Activated CD4-positive, alpha-beta memory T cell treated with anti-CD3 and anti-CD28 coated beads for 36 hours (primary cell): ENCODE measurements around the gene UMPS. TPM values are rescaled to one million over a fixed set of nuclear protein-coding genes. Genes with fewer than 3 reads are reported as not detected.
"Not testable (repeated sequence)": the region's sequence is repeated elsewhere in the genome, so short reads cannot be mapped to it uniquely, and the experiment has no call there.

Experiments
- CTCF ChIA-PET: fragments of 350-600 bp; sonication (Branson Sonifier 250); formaldehyde crosslinking; loops from one replicate; lab custom pipeline; 2021; ENCODE audit warnings: antibody characterized with exemption, inconsistent platforms; lab: Charles Lee
- POLR2A ChIA-PET: fragments of 350-600 bp; sonication (Branson Sonifier 250); formaldehyde crosslinking; loops from one replicate; lab custom pipeline; 2021; ENCODE audit warnings: antibody characterized with exemption; lab: Charles Lee
- DNase-seq: peaks from one replicate; pipeline ENCODE4 v3.0.0-alpha.2; 2020
- H3K27ac Mint-ChIP-seq: one replicate; pipeline ENCODE4 v1.8.0; 2021; ENCODE audit warnings: mixed read lengths
- H3K27me3 Mint-ChIP-seq: one replicate; pipeline ENCODE4 v1.8.0; 2021; ENCODE audit warnings: mixed read lengths
- H3K36me3 Mint-ChIP-seq: one replicate; pipeline ENCODE4 v1.8.0; 2021; ENCODE audit warnings: mixed read lengths
- H3K4me1 Mint-ChIP-seq: one replicate; pipeline ENCODE4 v1.8.0; 2021; ENCODE audit warnings: low read depth, mixed read lengths
- H3K4me3 Mint-ChIP-seq: one replicate; pipeline ENCODE4 v1.8.0; 2021; ENCODE audit warnings: mild to moderate bottlenecking, mixed read lengths
- H3K9me3 Mint-ChIP-seq: one replicate; pipeline ENCODE4 v1.8.0; 2021; ENCODE audit warnings: mixed read lengths
- intact Hi-C: fragments of 100-400 bp; cut with micrococcal nuclease; formaldehyde crosslinking; loops from one replicate; pipeline ENCODE4 v1.15.1; 2023
- total RNA-seq, 2 experiments: library from RNA; stranded (reverse); gene quantifications; one replicate each; pipeline ENCODE4 v1.2.3, GENCODE V29; 2021

UMPS gene
- total RNA-seq, 2 experiments from 2014 or later = 40.9 to 48.1 TPM

- Mint-ChIP-seq H3K27ac (no peak overlapping the region), H3K4me1 (no peaks in the 10 kb centered on the region), H3K4me3 (no peak overlapping the region), H3K9me3 (no peaks in the 10 kb centered on the region), H3K36me3 (no peaks in the 10 kb centered on the region), H3K27me3 (peaks cover 11% of the 10 kb centered on the region)
- DNase-seq = no peak
- ChIA-PET CTCF (interaction anchor here (0.7 kb wide), 1 partner anchor 127 kb away, joined by 4 read pairs; no protein-coding TSS in a partner anchor), POLR2A (no interaction called here)
- intact Hi-C loops = no loop called here
Measured at GRCh38 chr3:124774841-124775402, 44.7 kb downstream of the UMPS start.

- no peak overlapping the region for H3K4me3 Mint-ChIP-seq
- CTCF ChIA-PET = interaction anchor here (1.5 kb wide), 1 partner anchor 15 kb away, joined by 4 read pairs; no protein-coding TSS in a partner anchor
Measured at GRCh38 chr3:124775877-124776276, 45.6 kb downstream of the UMPS start.

GRCh38 chr3:124776856-124777255 lies 46.6 kb downstream of the UMPS start:
- no peaks in the 10 kb centered on the region for H3K9me3 Mint-ChIP-seq

More at GRCh38 chr3:124775877-124776276, 45.6 kb downstream of the UMPS start:
- POLR2A ChIA-PET = no interaction called here
- peaks cover 11% of the 10 kb centered on the region for H3K27me3 Mint-ChIP-seq
- DNase-seq = no peak
- no peak overlapping the region for H3K27ac Mint-ChIP-seq
- H3K4me1 Mint-ChIP-seq = peaks cover 6% of the 10 kb centered on the region
- H3K9me3 Mint-ChIP-seq = no peaks in the 10 kb centered on the region
- no peaks in the 10 kb centered on the region for H3K36me3 Mint-ChIP-seq
- intact Hi-C loops = no loop called here

GRCh38 chr3:124777762-124778470 lies 47.7 kb downstream of the UMPS start:
- H3K9me3 Mint-ChIP-seq = no peaks in the 10 kb centered on the region
- no peak overlapping the region for H3K4me3 Mint-ChIP-seq
- ChIA-PET POLR2A (no interaction called here), CTCF (interaction anchor here (1.1 to 3.7 kb wide), 2 partner anchors 9 to 17 kb away, joined by 6 to 18 read pairs; no protein-coding TSS in a partner anchor)
- peaks cover 8% of the 10 kb centered on the region for H3K4me1 Mint-ChIP-seq
- no peaks in the 10 kb centered on the region for H3K36me3 Mint-ChIP-seq
- no peak for DNase-seq
- H3K27me3 Mint-ChIP-seq = peaks cover 6% of the 10 kb centered on the region
- H3K27ac Mint-ChIP-seq = no peak overlapping the region
- intact Hi-C loops = no loop called here

More at GRCh38 chr3:124776856-124777255, 46.6 kb downstream of the UMPS start:
- peaks cover 11% of the 10 kb centered on the region for H3K27me3 Mint-ChIP-seq
- H3K27ac Mint-ChIP-seq = no peak overlapping the region
- POLR2A ChIA-PET = no interaction called here
- no peaks in the 10 kb centered on the region for H3K36me3 Mint-ChIP-seq
- no peak overlapping the region for H3K4me3 Mint-ChIP-seq
- intact Hi-C loops = no loop called here
- H3K4me1 Mint-ChIP-seq = peaks cover 8% of the 10 kb centered on the region
- DNase-seq = no peak
- CTCF ChIA-PET = interaction anchor here (1.5 kb wide), 1 partner anchor 16 kb away, joined by 4 read pairs; no protein-coding TSS in a partner anchor

- CTCF ChIA-PET = interaction anchor here (1.6 to 3.7 kb wide), 2 partner anchors 18 to 122 kb away, joined by 5 to 18 read pairs; no protein-coding TSS in a partner anchor
- POLR2A ChIA-PET = no interaction called here
- peaks cover 6% of the 10 kb centered on the region for H3K27me3 Mint-ChIP-seq
Measured at GRCh38 chr3:124779116-124779515, 48.9 kb downstream of the UMPS start.

GRCh38 chr3:124779751-124780191 lies 49.5 kb downstream of the UMPS start:
- no peak for DNase-seq
- intact Hi-C loops = no loop called here
- H3K36me3 Mint-ChIP-seq = no peaks in the 10 kb centered on the region
- POLR2A ChIA-PET = no interaction called here
- no peak overlapping the region for H3K4me3 Mint-ChIP-seq
- no peak overlapping the region for H3K27ac Mint-ChIP-seq
- CTCF ChIA-PET = interaction anchor here (1.6 to 3.7 kb wide), 3 partner anchors 19 to 121 kb away, joined by 3 to 18 read pairs (median 5); no protein-coding TSS in a partner anchor
- H3K9me3 Mint-ChIP-seq = no peaks in the 10 kb centered on the region
- peaks cover 8% of the 10 kb centered on the region for H3K4me1 Mint-ChIP-seq
- peaks cover 6% of the 10 kb centered on the region for H3K27me3 Mint-ChIP-seq

More at GRCh38 chr3:124779116-124779515, 48.9 kb downstream of the UMPS start:
- DNase-seq = no peak
- peaks cover 8% of the 10 kb centered on the region for H3K4me1 Mint-ChIP-seq
- H3K4me3 Mint-ChIP-seq = no peak overlapping the region
- intact Hi-C loops = no loop called here
- no peak overlapping the region for H3K27ac Mint-ChIP-seq
- H3K36me3 Mint-ChIP-seq = no peaks in the 10 kb centered on the region
- no peaks in the 10 kb centered on the region for H3K9me3 Mint-ChIP-seq

- no peak overlapping the region for H3K27ac Mint-ChIP-seq
- peaks cover 8% of the 10 kb centered on the region for H3K4me1 Mint-ChIP-seq
- no peak for DNase-seq
- intact Hi-C loops = no loop called here
- H3K27me3 Mint-ChIP-seq = peaks cover 6% of the 10 kb centered on the region
- POLR2A ChIA-PET = no interaction called here
- no peaks in the 10 kb centered on the region for H3K9me3 Mint-ChIP-seq
- CTCF ChIA-PET = interaction anchor here (1.6 to 3.7 kb wide), 3 partner anchors 19 to 121 kb away, joined by 3 to 18 read pairs (median 5); no protein-coding TSS in a partner anchor
- no peak overlapping the region for H3K4me3 Mint-ChIP-seq
- no peaks in the 10 kb centered on the region for H3K36me3 Mint-ChIP-seq
Measured at GRCh38 chr3:124780356-124780755, 50.1 kb downstream of the UMPS start.

- no peak for DNase-seq
- Mint-ChIP-seq H3K27ac (no peak overlapping the region), H3K36me3 (no peaks in the 10 kb centered on the region), H3K4me1 (peaks cover 8% of the 10 kb centered on the region), H3K4me3 (no peak overlapping the region), H3K9me3 (no peaks in the 10 kb centered on the region), H3K27me3 (peaks cover 6% of the 10 kb centered on the region)
- ChIA-PET POLR2A (no interaction called here), CTCF (interaction anchor here (1.6 to 3.7 kb wide), 3 partner anchors 20 to 120 kb away, joined by 3 to 18 read pairs (median 5); no protein-coding TSS in a partner anchor)
- intact Hi-C loops = no loop called here
Measured at GRCh38 chr3:124780761-124781475, 50.7 kb downstream of the UMPS start.

- Mint-ChIP-seq H3K27ac (no peak overlapping the region), H3K9me3 (no peaks in the 10 kb centered on the region), H3K36me3 (no peaks in the 10 kb centered on the region), H3K4me1 (peaks cover 8% of the 10 kb centered on the region), H3K27me3 (peaks cover 6% of the 10 kb centered on the region), H3K4me3 (no peak overlapping the region)
- ChIA-PET CTCF (interaction anchor here (1.7 to 3.7 kb wide), 2 partner anchors 21 to 23 kb away, joined by 3 to 18 read pairs; no protein-coding TSS in a partner anchor), POLR2A (no interaction called here)
- DNase-seq = no peak
- intact Hi-C loops = no loop called here
Measured at GRCh38 chr3:124781476-124782376, 51.5 kb downstream of the UMPS start.

GRCh38 chr3:124782377-124782712 lies 52.1 kb downstream of the UMPS start:
- H3K27me3 Mint-ChIP-seq, H3K4me1 Mint-ChIP-seq, DNase-seq, CTCF ChIA-PET, H3K36me3 Mint-ChIP-seq, POLR2A ChIA-PET, H3K9me3 Mint-ChIP-seq, H3K27ac Mint-ChIP-seq, H3K4me3 Mint-ChIP-seq, intact Hi-C loops: not testable (repeated sequence)

GRCh38 chr3:124783696-124784095 lies 53.4 kb downstream of the UMPS start:
- intact Hi-C loops = no loop called here
- no peak overlapping the region for H3K27ac Mint-ChIP-seq
- CTCF ChIA-PET = interaction anchor here (5.6 kb wide), 1 partner anchor 23 kb away, joined by 31 read pairs; no protein-coding TSS in a partner anchor
- no peak for DNase-seq
- H3K36me3 Mint-ChIP-seq = no peaks in the 10 kb centered on the region
- peaks cover 3% of the 10 kb centered on the region for H3K27me3 Mint-ChIP-seq
- H3K9me3 Mint-ChIP-seq = no peaks in the 10 kb centered on the region
- peaks cover 8% of the 10 kb centered on the region for H3K4me1 Mint-ChIP-seq
- H3K4me3 Mint-ChIP-seq = no peak overlapping the region
- POLR2A ChIA-PET = no interaction called here
